SK-N-MC (cell line): ENCODE measurements around the gene CTNS.

Experiments
- EZH2 ChIP-seq: fragments of 200-600 bp; sonication (generic); IDR thresholded peaks from one replicate; pipeline ENCODE4 v1.6.1; 2017; ENCODE audit warnings: antibody characterized with exemption
- FOXP2 ChIP-seq: optimal IDR thresholded peaks from 2 replicates; pipeline ENCODE3; 2011; ENCODE audit warnings: mild to moderate bottlenecking, moderate library complexity; ENCODE audit not compliant: insufficient read depth; ENCODE audit errors: extremely low read length, control extremely low read depth
- POLR2AphosphoS5 ChIP-seq: IDR thresholded peaks from 2 replicates; pipeline ENCODE4 v1.6.1; 2012; ENCODE audit warnings: mild to moderate bottlenecking, low read depth, low read length, borderline replicate concordance

GRCh38 chr17:3657588-3657869 lies 21.0 kb downstream of the CTNS start:
- TF ChIP-seq EZH2, result no peak
- TF ChIP-seq POLR2AphosphoS5, result no peak
- TF ChIP-seq FOXP2, result no peak
